ENCODE results near the gene SREBF1.

Gene SREBF1

GRCh38 chr17:17846645-17847044 is 9.9 kb upstream of the SREBF1 start:
- DNase-seq (ENCODE audit: low read depth): no peak
- TF ChIP-seq CTCF (IDR thresholded peaks at IDR 0.05; ENCODE audit: control insufficient read depth, extremely low read depth, insufficient read depth): no peak

GRCh38 chr17:17846003-17846402 is 9.2 kb upstream of the SREBF1 start:
- TF ChIP-seq CTCF (IDR thresholded peaks at IDR 0.05; ENCODE audit: control insufficient read depth, extremely low read depth, insufficient read depth): no peak
- DNase-seq (ENCODE audit: low read depth): no peak
- no peak overlapping the region for H3K4me3 ChIP-seq (ENCODE audit: low read depth, low read length)

More at GRCh38 chr17:17846645-17847044, 9.9 kb upstream of the SREBF1 start:
- no peak overlapping the region for H3K4me3 ChIP-seq (ENCODE audit: low read depth, low read length)

- no peak for TF ChIP-seq CTCF (IDR thresholded peaks at IDR 0.05; ENCODE audit: control insufficient read depth, extremely low read depth, insufficient read depth)
- DNase-seq (ENCODE audit: low read depth): no peak
- H3K4me3 ChIP-seq (ENCODE audit: low read depth, low read length): no peak overlapping the region
Measured at GRCh38 chr17:17845046-17845775, 8.4 kb upstream of the SREBF1 start.

GRCh38 chr17:17844500-17844899 is 7.7 kb upstream of the SREBF1 start:
- DNase-seq (ENCODE audit: low read depth): no peak
- H3K4me3 ChIP-seq (ENCODE audit: low read depth, low read length): no peak overlapping the region
- no peak for TF ChIP-seq CTCF (IDR thresholded peaks at IDR 0.05; ENCODE audit: control insufficient read depth, extremely low read depth, insufficient read depth)

- TF ChIP-seq CTCF (IDR thresholded peaks at IDR 0.05; ENCODE audit: control insufficient read depth, extremely low read depth, insufficient read depth): no peak
- no peak for DNase-seq (ENCODE audit: low read depth)
- H3K4me3 ChIP-seq (ENCODE audit: low read depth, low read length): no peak overlapping the region
Measured at GRCh38 chr17:17844079-17844478, 7.3 kb upstream of the SREBF1 start.

GRCh38 chr17:17843096-17843495 is 6.3 kb upstream of the SREBF1 start:
- TF ChIP-seq CTCF (IDR thresholded peaks at IDR 0.05; ENCODE audit: control insufficient read depth, extremely low read depth, insufficient read depth): no peak
- H3K4me3 ChIP-seq (ENCODE audit: low read depth, low read length): no peak overlapping the region
- no peak for DNase-seq (ENCODE audit: low read depth)
